Measurements from ENCODE around the gene TNKS2. TPM values are rescaled to one million over a fixed set of nuclear protein-coding genes. Genes with fewer than 3 reads are reported as not detected.

Gene TNKS2
- total RNA-seq, 4 donors from 2014 or later, result 42.8 to 48.4 (median 46.2) TPM

- TF ChIP-seq, protein P1, sequence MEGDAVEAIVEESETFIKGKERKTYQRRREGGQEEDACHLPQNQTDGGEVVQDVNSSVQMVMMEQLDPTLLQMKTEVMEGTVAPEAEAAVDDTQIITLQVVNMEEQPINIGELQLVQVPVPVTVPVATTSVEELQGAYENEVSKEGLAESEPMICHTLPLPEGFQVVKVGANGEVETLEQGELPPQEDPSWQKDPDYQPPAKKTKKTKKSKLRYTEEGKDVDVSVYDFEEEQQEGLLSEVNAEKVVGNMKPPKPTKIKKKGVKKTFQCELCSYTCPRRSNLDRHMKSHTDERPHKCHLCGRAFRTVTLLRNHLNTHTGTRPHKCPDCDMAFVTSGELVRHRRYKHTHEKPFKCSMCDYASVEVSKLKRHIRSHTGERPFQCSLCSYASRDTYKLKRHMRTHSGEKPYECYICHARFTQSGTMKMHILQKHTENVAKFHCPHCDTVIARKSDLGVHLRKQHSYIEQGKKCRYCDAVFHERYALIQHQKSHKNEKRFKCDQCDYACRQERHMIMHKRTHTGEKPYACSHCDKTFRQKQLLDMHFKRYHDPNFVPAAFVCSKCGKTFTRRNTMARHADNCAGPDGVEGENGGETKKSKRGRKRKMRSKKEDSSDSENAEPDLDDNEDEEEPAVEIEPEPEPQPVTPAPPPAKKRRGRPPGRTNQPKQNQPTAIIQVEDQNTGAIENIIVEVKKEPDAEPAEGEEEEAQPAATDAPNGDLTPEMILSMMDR (IDR thresholded peaks at IDR 0.05; ENCODE audit: low read depth), result no peak
Measured at GRCh38 chr10:91796331-91797047, 1.7 kb upstream of the TNKS2 start.

GRCh38 chr10:91797048-91797690 is 1.1 kb upstream of the TNKS2 start:
- TF ChIP-seq, protein P1 (IDR thresholded peaks at IDR 0.05; ENCODE audit: low read depth), result no peak

DNA sequence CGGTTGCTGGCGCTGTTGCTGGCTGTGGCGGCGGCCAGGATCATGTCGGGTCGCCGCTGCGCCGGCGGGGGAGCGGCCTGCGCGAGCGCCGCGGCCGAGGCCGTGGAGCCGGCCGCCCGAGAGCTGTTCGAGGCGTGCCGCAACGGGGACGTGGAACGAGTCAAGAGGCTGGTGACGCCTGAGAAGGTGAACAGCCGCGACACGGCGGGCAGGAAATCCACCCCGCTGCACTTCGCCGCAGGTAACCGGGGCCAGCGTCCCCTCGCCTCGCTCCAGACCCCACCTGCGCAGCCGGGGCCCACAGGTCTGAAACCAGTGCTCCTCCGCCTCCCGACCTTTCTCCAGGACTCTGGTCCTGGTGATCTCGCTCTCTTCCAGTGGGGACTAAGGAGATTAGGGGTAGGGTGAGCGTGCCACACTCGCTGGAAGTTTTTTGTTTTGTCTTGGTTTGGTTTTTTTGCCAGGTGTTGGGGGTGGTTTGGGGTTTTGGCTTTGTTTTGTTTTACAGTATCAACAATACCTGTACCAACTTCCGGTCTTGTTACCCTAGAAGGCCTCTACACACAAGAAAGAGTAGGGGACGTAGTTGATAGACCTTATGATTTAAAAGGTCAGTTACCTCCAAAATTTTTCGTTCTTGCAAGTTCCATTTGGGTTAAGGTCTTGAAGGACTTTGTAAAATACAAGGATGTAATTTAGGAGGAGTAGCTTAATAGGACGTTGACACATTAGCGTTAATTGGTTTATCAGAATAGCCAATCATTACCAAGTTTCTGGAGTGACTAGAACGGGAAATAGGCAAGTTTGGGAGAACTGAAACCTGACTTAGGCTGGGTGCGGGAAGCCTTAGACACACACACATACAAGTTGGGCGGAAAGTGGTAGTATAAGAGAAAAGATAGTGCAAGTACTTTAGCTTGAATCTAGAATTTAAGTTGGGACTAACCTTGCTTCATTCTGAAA is 704 bp downstream of the TNKS2 start:
- TF ChIP-seq, protein P1 (IDR thresholded peaks at IDR 0.05; ENCODE audit: low read depth), result no peak

- TF ChIP-seq, protein P1 (IDR thresholded peaks at IDR 0.05; ENCODE audit: low read depth), result no peak
Measured at GRCh38 chr10:91799612-91799975, 1.4 kb downstream of the TNKS2 start.

DNA sequence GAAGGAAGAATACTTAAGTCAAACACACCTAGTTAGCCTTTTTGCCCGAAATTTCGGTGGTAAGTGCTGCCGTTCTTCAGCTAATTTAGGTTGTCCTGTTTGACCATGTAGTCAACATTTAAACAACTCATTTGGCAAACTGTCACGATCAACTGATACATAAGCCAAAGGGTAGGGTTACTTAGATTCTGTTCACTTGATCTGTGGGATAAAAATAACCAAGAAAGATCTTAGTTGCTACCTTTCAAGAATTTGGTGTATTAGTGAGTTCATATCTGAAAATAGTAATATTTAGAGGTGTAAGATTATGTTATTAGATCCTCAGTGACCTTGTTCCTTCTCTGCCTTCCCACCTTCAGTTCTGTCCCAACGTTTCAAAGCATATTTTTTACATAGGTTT is 2.0 kb downstream of the TNKS2 start:
- TF ChIP-seq, protein P1 (IDR thresholded peaks at IDR 0.05; ENCODE audit: low read depth), result no peak

DNA sequence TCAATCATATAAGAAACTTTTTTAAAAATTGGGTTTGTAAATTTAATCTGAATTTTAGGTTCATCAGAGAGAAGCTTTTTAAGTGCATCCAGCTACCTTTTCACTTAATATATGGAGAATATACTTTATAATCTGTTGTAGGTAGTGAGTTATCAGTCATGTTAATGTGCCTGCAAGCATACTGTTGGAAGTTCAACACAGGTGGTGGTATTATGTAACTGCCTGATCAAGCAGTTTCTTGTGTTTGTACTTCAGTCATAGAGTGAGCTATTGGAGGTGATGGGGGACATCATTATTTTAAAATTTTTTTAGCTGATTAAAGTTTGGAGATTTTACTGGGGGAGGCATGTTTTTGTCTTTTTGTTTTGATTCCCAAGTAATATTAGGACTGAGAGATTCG is 2.5 kb downstream of the TNKS2 start:
- TF ChIP-seq, protein P1 (IDR thresholded peaks at IDR 0.05; ENCODE audit: low read depth), result no peak
